ENCODE data around the gene DISP2.

DNA sequence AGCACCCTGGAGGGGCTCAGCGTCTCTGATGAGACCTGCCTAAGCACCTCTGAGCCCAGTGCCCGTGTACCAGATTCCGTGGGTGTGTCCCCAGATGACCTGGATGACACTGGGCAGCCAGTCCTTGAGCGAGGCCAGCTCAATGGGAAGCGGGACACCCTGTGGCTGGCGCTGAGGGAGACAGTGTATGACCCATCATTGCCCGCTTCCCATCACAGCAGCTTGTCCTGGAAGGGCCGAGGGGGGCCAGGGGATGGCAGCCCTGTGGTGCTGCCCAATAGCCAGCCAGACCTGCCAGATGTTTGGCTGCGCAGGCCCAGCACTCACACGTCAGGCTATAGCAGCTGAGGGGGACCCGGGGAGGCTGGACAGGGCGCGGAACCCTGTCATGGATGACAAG is 12.0 kb downstream of the DISP2 start:
- TF ChIP-seq POLR2AphosphoS5 (IDR thresholded peaks at IDR 0.05; ENCODE audit: low read depth, low read length) (no peak), SIN3A (IDR thresholded peaks at IDR 0.05; ENCODE audit: borderline replicate concordance, insufficient read depth, low read depth, low read length) (no peak), TCF7L2 (IDR thresholded peaks at IDR 0.05; ENCODE audit: low read depth, low read length) (no peak)
- TF ChIP-seq, protein P1, sequence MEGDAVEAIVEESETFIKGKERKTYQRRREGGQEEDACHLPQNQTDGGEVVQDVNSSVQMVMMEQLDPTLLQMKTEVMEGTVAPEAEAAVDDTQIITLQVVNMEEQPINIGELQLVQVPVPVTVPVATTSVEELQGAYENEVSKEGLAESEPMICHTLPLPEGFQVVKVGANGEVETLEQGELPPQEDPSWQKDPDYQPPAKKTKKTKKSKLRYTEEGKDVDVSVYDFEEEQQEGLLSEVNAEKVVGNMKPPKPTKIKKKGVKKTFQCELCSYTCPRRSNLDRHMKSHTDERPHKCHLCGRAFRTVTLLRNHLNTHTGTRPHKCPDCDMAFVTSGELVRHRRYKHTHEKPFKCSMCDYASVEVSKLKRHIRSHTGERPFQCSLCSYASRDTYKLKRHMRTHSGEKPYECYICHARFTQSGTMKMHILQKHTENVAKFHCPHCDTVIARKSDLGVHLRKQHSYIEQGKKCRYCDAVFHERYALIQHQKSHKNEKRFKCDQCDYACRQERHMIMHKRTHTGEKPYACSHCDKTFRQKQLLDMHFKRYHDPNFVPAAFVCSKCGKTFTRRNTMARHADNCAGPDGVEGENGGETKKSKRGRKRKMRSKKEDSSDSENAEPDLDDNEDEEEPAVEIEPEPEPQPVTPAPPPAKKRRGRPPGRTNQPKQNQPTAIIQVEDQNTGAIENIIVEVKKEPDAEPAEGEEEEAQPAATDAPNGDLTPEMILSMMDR (IDR thresholded peaks at IDR 0.05): no peak
- TF ChIP-seq, protein P2, sequence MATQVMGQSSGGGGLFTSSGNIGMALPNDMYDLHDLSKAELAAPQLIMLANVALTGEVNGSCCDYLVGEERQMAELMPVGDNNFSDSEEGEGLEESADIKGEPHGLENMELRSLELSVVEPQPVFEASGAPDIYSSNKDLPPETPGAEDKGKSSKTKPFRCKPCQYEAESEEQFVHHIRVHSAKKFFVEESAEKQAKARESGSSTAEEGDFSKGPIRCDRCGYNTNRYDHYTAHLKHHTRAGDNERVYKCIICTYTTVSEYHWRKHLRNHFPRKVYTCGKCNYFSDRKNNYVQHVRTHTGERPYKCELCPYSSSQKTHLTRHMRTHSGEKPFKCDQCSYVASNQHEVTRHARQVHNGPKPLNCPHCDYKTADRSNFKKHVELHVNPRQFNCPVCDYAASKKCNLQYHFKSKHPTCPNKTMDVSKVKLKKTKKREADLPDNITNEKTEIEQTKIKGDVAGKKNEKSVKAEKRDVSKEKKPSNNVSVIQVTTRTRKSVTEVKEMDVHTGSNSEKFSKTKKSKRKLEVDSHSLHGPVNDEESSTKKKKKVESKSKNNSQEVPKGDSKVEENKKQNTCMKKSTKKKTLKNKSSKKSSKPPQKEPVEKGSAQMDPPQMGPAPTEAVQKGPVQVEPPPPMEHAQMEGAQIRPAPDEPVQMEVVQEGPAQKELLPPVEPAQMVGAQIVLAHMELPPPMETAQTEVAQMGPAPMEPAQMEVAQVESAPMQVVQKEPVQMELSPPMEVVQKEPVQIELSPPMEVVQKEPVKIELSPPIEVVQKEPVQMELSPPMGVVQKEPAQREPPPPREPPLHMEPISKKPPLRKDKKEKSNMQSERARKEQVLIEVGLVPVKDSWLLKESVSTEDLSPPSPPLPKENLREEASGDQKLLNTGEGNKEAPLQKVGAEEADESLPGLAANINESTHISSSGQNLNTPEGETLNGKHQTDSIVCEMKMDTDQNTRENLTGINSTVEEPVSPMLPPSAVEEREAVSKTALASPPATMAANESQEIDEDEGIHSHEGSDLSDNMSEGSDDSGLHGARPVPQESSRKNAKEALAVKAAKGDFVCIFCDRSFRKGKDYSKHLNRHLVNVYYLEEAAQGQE (IDR thresholded peaks at IDR 0.05; ENCODE audit: insufficient read depth in 1 of 2, low read depth in 2 of 2, low read length in 1 of 2): no peak

Measured in Panc1 (cell line).